GM12892 (cell line): ENCODE results near the gene RNF212.

Experiments used
- POLR2A ChIP-seq: IDR thresholded peaks from 2 replicates; pipeline ENCODE4 v1.6.1; 2011; ENCODE audit warnings: low read depth, low read length, control low read depth
- TAF1 ChIP-seq: IDR thresholded peaks from 2 replicates; pipeline ENCODE4 v1.6.1; 2011; ENCODE audit warnings: low read depth, mild to moderate bottlenecking, control low read depth, low read length, borderline replicate concordance

DNA sequence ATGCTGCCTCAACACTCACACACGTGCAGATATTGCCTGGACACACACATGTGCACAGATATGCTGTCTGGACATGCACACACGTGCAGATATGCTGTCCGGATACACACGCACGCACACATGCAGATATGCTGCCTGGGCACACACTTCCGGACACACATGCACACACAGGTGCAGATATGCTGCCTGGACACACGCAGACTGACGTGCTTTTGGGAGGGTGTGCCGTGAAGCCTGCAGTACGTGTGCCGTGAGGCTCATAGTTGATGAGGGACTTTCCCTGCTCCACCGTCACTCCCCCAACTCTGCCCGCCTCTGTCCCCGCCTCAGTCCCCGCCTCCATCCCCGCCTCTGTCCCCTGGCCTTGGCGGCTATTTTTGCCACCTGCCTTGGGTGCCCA is 87.2 kb downstream of the RNF212 start:
- no peak for TF ChIP-seq TAF1
- TF ChIP-seq POLR2A, result no peak
